HG03575 (cell line): ENCODE data around the gene SLCO2B1.

ENCODE experiments used
- ATAC-seq: cut with Tn5 transposase; IDR thresholded peaks from one replicate; pipeline ENCODE4 v1.9.1; 2021; ENCODE audit not compliant: unreplicated experiment, insufficient number of reproducible peaks, low FRiP score; ENCODE audit errors: extremely low read depth

Gene SLCO2B1

DNA sequence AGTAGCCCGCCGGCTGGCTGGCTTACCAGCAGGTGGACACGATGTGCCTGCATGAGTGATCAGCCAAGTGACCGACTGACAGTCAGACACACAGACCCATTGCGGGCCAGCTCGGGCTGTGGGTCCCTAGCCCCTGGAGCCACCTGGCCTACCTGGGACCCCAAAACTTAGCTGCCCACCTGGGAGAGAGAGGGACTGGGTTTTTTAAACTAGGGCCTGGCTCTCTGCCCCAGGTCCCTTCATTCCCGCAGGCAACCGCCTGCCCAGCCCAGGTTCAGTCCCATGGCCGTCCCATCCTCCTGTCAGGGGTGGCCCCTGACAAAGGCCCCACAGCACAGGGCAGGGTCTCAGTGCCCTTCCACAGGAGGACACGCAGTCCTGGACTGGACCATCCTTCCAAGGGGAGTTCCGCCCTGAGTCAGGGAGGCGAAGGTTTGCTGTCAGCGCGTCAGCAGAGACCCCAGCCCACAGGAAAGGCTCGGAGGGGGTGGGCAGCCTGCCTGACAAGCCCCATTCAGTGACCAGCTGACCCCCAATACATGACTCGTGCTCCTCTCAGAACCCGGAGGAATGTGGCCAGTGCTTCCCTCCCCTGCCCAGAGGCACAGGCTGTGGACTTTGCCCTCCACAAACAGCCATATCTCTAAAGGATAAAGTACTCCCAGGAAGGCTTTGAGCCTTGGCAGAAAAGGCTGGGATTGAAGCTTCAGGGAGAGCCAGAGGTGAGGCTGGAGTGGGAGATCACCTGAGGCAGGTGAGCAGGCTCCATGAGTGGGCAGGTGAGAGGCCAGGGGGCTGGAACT is 8.4 kb downstream of the SLCO2B1 start:
- no peak for ATAC-seq

DNA sequence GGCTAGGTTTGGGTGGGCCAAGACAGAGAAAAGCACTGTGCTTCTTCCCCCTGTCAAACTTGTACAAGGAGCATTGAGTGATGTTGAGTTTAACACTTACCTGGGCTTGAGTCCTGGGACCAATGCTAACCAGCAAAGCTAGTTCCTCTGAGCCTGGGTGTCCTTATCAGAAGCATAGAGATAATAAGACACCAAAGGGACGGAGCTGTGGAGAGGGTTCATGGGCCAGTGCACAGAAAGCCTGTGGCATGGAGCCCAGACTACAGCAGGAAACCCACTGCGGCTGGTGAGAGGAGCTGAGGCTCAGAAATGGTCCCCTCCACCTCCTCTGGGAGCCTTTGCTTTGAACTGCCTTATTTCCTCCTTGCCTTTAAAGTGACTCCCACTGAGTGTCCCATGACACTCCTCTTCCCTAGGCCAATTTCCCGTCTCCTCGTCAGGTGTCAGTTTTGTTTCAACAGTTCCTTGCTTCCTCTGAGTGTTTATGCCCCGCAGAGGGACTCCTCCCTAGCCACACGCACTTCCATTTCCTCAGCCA is 9.4 kb downstream of the SLCO2B1 start:
- no peak for ATAC-seq

DNA sequence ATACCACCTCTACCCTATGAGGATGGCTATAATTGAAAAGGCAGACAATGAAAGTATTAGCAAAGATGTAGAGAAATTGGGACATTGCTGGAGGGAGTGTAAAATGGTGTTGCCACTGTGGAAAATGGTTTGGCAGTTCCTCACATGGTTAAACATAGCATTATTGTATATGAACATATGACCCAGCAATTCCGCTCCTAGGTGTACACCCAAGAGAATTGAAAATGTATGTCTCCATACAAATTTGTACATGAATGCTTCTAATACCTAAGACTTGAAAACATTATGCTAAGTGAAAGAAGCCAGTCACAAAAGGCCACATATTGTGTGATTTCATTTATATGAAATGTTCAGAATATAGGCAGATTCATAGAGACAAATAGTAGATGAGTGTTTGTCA is 10.0 kb downstream of the SLCO2B1 start:
- ATAC-seq: no peak

DNA sequence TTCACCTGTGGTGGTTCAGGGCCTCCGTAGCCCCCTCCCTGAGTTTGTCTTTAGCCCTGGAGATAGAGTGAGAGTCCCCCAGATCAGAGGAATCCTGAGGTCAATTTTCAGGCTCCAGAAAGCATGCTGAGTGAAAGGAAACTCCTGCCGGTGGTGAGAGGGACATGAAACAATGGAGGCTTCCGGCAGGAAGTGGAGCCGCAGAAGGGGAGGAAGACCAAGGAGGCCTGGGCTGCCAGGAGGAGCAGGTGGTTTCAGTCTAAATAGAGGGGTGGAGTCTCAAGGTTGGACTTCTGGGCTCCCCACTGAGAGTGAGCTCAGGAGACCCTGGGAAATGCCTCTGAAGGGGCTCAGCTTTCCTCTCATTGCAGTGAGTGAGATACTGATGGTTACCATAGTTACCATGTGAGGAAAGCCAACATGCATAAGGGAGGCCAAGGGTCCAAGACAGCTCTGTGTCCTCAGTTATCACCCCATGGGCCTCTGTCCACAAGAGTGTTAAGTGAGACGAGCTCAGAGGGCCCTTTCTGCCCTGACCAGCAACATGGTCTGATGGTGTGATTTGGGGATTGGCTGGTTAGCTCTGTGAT is 10.7 kb downstream of the SLCO2B1 start:
- no peak for ATAC-seq

DNA sequence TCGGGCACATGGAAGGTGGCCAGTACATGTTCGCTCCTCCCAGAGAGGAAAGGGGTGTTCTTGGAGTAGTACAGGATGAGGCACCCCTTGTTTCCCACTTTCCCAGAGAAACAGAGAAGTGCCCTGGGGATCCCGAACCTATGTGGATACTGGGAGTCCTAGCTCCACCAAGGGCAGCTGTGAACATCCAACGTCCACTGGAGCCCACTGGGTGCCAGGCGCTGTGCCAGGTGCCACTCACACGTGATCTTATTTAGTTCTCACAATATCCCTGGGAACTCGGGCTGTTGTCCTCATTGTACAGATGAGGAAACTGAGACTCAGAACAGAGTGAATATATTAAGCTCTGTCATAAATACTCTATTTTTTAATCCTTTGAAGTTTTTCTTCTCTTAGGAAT is 12.0 kb downstream of the SLCO2B1 start:
- no peak for ATAC-seq

DNA sequence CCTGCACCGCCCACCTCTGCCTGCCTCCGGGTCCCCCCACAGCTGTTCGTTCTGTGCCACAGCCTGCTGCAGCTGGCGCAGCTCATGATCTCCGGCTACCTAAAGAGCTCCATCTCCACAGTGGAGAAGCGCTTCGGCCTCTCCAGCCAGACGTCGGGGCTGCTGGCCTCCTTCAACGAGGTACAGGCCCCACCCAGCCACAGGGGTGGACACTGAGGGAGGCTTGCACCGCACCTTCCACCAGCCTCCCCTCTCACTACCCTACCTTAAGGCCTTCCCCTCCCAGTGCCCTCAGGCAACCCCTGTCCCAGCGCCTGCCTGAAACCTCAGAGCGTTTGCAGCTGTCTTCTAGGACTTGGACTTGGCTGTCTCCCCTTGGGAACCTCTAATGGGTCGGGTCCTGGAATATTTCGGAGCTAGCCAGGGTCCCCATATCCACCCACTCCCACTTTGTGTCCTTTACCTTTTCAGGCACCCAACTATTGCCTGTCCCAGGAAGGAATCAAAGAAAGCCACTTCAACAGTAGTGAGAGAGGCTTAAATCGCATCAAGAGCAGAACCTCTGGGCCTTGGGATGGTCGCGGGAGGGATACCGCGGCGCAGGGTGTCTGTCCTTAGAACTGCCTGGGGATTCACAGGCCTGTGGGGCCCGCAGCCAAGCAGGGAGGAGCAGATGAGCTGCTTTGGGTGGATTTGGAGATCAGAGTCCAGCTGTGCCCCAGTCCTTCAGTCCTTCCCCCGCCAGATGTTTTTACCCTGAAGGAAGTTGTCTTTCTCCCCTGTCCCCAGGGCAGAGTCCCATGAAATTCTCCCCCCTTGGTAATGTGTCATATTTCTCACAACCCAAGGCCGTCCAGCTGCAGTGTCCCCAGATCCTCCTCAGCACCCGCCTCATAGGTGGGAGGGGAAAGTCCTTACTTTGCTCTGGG is 13.3 kb downstream of the SLCO2B1 start:
- ATAC-seq: no peak

DNA sequence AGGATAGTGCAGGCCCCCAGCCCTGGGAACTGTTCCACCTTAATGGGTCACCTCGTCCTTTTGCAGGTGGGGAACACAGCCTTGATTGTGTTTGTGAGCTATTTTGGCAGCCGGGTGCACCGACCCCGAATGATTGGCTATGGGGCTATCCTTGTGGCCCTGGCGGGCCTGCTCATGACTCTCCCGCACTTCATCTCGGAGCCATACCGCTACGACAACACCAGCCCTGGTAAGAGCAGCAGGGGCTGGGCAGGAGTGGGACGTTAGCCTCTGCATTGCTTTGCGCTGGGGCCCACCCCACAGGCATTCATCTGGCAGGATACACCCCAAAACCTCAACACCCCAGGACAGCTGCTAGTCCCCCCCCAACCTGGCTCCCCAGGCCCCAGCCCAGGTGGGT is 14.8 kb downstream of the SLCO2B1 start:
- no peak for ATAC-seq

DNA sequence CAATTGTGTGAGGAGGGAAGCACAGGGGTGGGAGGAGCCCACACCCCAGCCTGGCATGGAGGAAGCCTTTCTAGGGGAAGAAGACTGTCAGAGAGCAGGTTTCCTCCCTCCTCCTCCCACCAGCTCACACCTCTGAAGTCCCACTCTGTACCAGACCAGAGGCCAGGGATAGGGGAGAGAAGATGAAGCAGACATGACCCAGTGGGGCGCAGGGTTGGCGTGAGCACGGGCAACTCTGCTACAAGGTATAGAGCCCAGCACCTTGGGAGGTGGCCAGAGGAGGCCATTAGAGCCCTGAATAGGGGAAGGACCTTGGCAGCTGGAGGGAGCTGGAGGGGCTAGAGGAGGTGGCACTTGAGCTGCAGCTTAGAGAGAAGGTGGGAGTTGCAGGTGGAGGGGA is 15.9 kb downstream of the SLCO2B1 start:
- no peak for ATAC-seq

DNA sequence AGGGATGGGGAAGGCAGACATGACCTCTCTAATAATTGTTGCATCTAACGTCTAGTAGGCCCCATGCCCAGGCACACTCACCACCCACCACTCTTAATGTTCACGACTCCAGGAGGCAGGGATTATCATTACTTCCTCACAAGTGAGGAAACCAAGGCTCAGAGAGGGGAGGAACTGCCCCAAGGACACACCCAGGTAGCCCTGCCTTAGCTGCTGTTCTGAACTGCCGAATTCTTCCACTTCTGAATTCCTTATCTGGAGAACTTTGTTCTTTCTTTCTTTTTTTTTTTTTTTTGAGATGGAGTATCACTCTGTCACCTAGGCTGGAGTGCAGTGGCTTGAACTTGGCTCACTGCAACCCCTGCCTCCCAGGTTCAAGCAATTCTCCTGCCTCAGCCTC is 16.7 kb downstream of the SLCO2B1 start:
- no peak for ATAC-seq

DNA sequence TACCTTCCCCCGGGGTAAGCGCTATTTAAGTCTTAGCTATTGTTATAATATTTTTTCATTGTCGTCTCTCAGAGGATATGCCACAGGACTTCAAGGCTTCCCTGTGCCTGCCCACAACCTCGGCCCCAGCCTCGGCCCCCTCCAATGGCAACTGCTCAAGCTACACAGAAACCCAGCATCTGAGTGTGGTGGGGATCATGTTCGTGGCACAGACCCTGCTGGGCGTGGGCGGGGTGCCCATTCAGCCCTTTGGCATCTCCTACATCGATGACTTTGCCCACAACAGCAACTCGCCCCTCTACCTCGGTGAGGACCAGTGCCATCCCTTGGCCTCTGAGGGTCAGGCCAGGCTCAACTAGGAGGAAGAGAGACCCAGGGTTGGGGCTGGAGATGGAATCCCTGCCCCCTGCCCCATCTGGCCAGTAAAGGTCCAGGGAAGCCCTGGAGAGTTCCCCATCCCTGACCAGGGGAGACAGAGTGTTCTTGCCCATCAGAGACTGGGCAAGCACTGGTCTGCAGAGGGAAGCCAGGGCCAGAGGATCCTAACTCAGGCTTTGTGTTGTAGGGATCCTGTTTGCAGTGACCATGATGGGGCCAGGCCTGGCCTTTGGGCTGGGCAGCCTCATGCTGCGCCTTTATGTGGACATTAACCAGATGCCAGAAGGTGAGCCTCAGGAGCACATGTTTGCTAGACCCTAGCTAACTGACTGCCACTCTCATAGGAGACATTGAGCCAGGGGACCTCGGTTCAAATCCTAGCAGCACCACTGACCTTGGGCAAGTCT is 18.4 kb downstream of the SLCO2B1 start:
- ATAC-seq: no peak

DNA sequence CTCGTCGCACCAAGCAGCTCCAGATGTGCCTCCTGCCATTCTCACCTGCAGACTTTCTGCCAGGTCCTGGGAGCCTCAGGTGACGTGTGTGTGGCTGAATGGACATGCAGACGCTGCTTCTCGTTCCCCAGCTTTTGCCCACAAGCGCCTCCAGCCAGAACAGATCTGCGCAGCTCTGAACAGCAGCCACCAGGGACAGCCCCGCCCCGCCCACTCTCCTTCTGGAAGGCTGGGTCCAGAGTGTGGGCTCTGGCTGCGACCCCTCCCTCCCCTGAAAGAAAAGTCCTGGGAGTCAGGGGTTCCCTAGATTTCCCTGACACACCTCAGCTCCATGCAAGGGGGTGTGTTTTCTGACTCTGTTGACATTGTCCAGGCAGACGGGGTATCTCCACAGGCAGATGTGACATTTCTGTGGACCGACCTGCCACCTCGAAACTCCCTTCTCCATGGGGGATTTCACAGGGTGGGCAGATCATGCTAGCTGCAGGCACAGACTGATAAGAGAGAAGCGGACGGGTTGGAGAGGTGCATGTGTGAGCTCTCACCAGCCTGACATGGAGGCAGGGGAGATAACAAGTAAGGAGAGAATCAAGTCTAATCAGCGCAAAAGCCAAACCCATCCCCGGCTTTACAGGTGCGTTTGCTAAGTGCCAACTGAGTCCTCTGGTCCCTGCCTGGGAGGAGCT is 19.8 kb downstream of the SLCO2B1 start:
- ATAC-seq: no peak

DNA sequence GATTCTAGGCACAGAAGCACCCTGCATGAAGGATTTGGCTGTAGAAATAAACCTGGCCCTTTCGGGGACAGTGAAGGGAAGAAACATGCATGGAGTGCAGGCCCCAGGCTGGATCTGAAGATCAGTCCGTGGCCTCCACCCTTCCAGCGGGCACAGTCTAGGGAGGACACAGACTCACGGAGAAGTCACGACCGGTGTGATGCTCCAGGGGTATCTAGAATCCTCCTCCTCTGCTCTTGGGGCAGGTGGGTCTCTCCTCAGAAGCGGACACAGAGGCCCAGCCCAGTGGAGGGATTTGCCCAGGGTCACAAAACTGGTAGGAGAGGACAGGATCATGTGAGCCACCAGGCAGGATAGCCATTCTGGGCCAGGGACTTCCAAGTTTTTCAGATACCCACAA is 22.4 kb downstream of the SLCO2B1 start:
- ATAC-seq: no peak

DNA sequence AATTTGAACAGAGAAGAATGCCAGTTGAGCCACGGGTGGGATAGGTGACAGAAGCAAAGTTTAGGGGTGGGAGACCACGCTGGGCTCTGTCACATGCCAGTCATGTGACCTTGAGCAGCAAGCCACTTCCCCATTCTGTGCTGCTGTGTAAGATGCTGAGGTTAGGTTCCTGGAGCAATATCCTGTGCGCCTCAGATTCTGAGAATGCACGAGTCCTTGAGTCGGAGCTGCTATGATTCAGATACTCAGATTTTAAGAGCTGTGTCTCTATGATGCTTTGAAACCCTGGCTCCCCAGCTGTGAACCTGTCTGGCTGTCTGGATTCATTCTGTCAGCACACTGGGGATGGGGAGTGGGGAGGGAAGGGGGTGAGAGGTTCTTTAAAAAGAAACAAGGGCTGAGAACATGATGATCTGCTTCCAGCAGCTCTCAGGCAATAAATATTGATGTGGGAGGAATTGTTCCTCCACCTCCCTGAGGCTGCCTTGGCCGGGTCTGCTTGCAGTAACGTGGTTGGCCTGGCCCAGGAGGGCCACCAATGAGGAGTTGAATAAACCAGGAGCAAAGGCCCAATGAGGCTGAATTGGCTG is 24.0 kb downstream of the SLCO2B1 start:
- ATAC-seq: no peak

DNA sequence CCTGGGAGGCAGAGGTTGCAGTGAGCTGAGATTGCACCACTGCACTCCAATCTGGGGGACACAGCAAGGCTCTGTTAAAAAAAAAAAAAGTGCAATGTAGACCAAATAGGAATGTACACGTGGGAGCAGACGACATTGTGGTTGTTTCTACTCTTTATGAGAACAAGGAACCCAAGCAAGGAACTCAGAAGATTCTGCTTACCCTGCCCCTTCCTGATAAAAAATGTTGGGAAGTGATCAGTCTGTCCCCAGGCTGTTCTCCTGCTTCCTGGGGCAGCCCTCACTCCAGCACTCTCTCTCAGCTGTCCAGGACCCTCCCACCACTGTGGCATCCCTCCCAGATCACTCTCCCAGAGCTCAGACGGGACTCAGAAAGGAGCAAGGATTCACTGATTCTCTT is 31.8 kb downstream of the SLCO2B1 start:
- ATAC-seq: no peak

DNA sequence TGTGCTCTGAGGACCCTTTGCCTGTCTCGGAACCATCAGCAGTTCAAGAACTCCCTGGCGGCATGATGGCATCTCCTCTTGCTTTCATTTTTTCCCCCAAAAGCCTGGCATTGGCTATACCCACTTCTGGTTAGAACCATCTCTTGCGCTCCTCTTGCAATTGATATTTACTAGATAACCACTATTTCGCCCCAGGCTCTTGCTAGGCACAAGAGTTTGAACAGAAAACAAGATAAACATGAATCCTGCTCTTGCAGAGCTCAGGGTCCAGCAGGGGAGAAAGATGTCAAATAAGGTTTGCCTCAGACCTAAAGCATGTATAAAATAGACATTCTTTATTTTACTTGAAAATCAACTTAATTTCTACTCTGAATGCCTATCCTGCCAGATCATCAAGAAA is 33.1 kb downstream of the SLCO2B1 start:
- no peak for ATAC-seq

DNA sequence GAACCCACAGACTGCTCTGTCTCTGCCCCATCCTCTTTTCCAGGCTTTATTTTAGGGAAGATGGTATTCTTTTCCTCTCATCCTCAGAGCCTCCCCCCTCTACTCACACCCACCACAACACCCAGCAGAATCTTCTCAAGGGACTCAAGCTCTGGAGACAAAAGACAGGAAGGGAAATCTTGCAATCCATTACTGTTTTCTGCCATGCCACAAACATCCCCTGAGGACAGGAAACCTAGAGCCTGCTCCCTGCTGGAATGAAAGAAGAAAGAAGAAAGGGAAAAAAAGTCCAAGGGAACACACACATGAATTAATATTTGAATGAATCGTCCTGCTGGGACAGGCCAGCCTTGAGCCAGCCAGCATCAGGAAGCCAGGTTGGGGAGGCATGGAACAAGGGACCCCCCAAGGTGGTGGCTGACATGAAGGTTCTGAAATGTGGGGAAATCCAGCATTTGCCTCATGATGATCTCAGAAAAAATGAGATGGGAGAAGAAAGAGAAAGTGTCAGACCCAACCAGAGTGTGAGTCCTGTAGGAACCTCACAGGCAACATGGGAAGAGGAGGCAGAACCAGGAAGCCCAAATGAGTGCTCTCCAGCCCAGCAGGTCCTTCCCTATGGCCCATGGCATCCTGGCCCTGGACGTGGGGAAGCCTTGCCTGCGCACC is 34.0 kb downstream of the SLCO2B1 start:
- no peak for ATAC-seq

DNA sequence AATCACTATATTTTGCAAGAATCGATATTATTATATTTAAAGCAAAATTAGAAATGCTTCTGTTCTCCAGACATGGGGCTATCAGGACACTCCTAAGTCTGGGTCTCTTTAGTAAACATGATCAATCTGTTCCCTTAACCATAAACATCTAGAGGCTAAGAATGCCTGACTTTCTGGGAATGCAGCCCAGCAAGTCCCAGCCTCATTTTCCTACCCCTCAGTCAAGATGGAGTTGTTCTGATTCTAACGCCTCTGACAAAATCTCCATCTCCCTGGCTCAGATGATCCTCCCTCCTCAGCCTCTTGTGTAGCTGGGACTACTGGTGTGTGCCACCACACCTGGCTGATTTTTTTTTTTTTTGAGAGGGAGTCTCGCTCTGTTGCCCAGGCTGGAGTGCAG is 35.0 kb downstream of the SLCO2B1 start:
- no peak for ATAC-seq

DNA sequence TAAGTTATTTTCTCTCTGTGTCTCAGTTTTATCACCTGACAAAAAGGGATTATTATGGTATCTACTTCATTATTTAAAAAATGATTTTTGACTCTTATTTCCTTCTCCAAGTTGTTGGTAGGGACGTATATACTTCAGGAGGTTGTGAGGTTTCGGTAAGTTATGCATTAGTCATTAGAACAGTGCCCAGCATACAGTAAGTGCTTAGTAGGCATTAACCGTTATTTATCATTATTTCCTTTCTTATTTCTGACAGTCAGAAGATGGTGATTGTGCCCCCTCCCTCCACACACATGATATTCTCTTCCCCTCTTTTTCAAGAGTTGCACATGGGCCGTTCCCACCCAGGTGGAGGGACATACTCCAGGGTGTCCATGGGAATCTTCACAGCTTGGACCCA is 36.1 kb downstream of the SLCO2B1 start:
- no peak for ATAC-seq
